CD14-positive monocyte (primary cell): ENCODE measurements around the gene TLCD2. TPM values are rescaled to one million over a fixed set of nuclear protein-coding genes. Genes with fewer than 3 reads are reported as not detected.
A peak's percentile ranks its signal among the peaks of the same experiment; 100 is the strongest.

Source experiments
- DNase-seq, 3 donors: peaks; one replicate each; pipeline ENCODE4 v3.0.0-alpha.2; 2011 to 2022
- H2AFZ ChIP-seq: 2 replicates; pipeline ENCODE4 v1.6.0; 2012; ENCODE audit warnings: mild to moderate bottlenecking, low read depth, low read length, inconsistent platforms; ENCODE audit not compliant: insufficient read depth, poor library complexity, severe bottlenecking
- H3K27ac ChIP-seq, 2 donors: 1 replicate in 1 of 2; 2 replicates in 1 of 2; pipeline ENCODE4 v1.5.1; 2012 to 2013; ENCODE audit warnings: low read length in 2 of 2, control low read depth in 1 of 2, inconsistent platforms in 1 of 2, low read depth in 1 of 2, mild to moderate bottlenecking in 1 of 2
- H3K27me3 ChIP-seq, 2 donors: one replicate each; pipeline versions ENCODE4 v1.6.0 to v1.6.1; 2011 to 2013; ENCODE audit warnings: low read length in 2 of 2; ENCODE audit not compliant: control insufficient read depth in 2 of 2, insufficient read depth in 2 of 2
- H3K36me3 ChIP-seq, 2 donors: replicated peaks in 1 of 2; 1 replicate in 1 of 2; 2 replicates in 1 of 2; pipeline versions ENCODE4 v1.5.1 to v1.6.1; 2012 to 2013; ENCODE audit warnings: low read length in 2 of 2, control low read depth in 1 of 2, inconsistent platforms in 1 of 2, mild to moderate bottlenecking in 1 of 2; ENCODE audit not compliant: insufficient read depth in 2 of 2, control insufficient read depth in 1 of 2
- H3K4me1 ChIP-seq, 2 donors: 1 replicate in 1 of 2; 2 replicates in 1 of 2; pipeline versions ENCODE4 v1.5.1 to v1.6.1; 2012 to 2013; ENCODE audit warnings: low read length in 2 of 2, control low read depth in 1 of 2, inconsistent platforms in 1 of 2, mild to moderate bottlenecking in 1 of 2, moderate library complexity in 1 of 2; ENCODE audit not compliant: insufficient read depth in 2 of 2, control insufficient read depth in 1 of 2
- H3K4me2 ChIP-seq: replicated peaks from 2 replicates; pipeline ENCODE3; 2012; ENCODE audit warnings: low read length, moderate library complexity, mild to moderate bottlenecking; ENCODE audit not compliant: poor library complexity, severe bottlenecking; ENCODE audit errors: extremely low read depth
- H3K4me3 ChIP-seq, 3 experiments: fragments of 200-600 bp in 1 of 3; sonication (generic) in 1 of 3; replicated peaks in 1 of 3; 1 replicate in 2 of 3; 2 replicates in 1 of 3; pipeline ENCODE4 v1.5.1; 2011 to 2013; ENCODE audit warnings: low read length in 3 of 3, mild to moderate bottlenecking in 3 of 3, control low read depth in 2 of 3, low read depth in 2 of 3, inconsistent platforms in 1 of 3, moderate library complexity in 1 of 3
- H3K79me2 ChIP-seq: 2 replicates; pipeline ENCODE4 v1.6.0; 2012; ENCODE audit warnings: mild to moderate bottlenecking, control low read depth, inconsistent platforms, low read length, moderate library complexity; ENCODE audit not compliant: insufficient read depth
- H3K9ac ChIP-seq: 2 replicates; pipeline ENCODE4 v1.6.0; 2017; ENCODE audit warnings: low read length, mild to moderate bottlenecking; ENCODE audit not compliant: insufficient read depth, poor library complexity, severe bottlenecking
- H3K9me3 ChIP-seq, 2 donors: replicated peaks in 1 of 2; 1 replicate in 1 of 2; 2 replicates in 1 of 2; pipeline versions ENCODE4 v1.5.1 to v1.6.1; 2012 to 2013; ENCODE audit warnings: low read length in 2 of 2, control low read depth in 1 of 2; ENCODE audit not compliant: control insufficient read depth in 1 of 2, insufficient read depth in 1 of 2
- H4K20me1 ChIP-seq: 2 replicates; pipeline ENCODE4 v1.6.0; 2012; ENCODE audit warnings: mild to moderate bottlenecking, low read length, control low read depth, moderate library complexity; ENCODE audit not compliant: insufficient read depth
- H3K27ac Mint-ChIP-seq, 7 donors: one replicate each; pipeline ENCODE4 v1.8.0; 2020; ENCODE audit warnings: mild to moderate bottlenecking in 7 of 7, mixed read lengths in 7 of 7, moderate library complexity in 6 of 7, inconsistent platforms in 2 of 7
- H3K27me3 Mint-ChIP-seq, 3 donors: one replicate each; pipeline ENCODE4 v1.8.0; 2021 to 2022; ENCODE audit warnings: low read depth in 3 of 3, mild to moderate bottlenecking in 3 of 3, mixed read lengths in 3 of 3, moderate library complexity in 3 of 3, inconsistent platforms in 1 of 3
- H3K36me3 Mint-ChIP-seq, 2 donors: one replicate each; pipeline ENCODE4 v1.8.0; 2020; ENCODE audit warnings: mixed read lengths in 2 of 2, inconsistent platforms in 1 of 2, mild to moderate bottlenecking in 1 of 2
- H3K4me1 Mint-ChIP-seq: one replicate; pipeline ENCODE4 v1.8.0; 2020; ENCODE audit warnings: mild to moderate bottlenecking, mixed read lengths
- H3K4me3 Mint-ChIP-seq, 2 donors: one replicate each; pipeline ENCODE4 v1.8.0; 2020; ENCODE audit warnings: mild to moderate bottlenecking in 2 of 2, mixed read lengths in 2 of 2, moderate library complexity in 1 of 2
- H3K9me3 Mint-ChIP-seq, 7 donors: one replicate each; pipeline ENCODE4 v1.8.0; 2020 to 2022; ENCODE audit warnings: mixed read lengths in 7 of 7, mild to moderate bottlenecking in 6 of 7, moderate library complexity in 6 of 7, inconsistent platforms in 2 of 7
- WGBS: methylation state at CpG from one replicate; pipeline ENCODE4 v1.1.5; 2013; ENCODE audit warnings: missing lambda C conversion rate; ENCODE audit not compliant: insufficient coverage; 5-methylcytosine and 5-hydroxymethylcytosine counted together
- intact Hi-C, 2 donors: fragments of 100-400 bp; cut with micrococcal nuclease; formaldehyde crosslinking; loops; one replicate each; pipeline versions ENCODE4 v1.15.0 to v1.15.1; 2023
- polyA plus RNA-seq, 3 donors: library from polyadenylated mRNA; depleted of rRNA in 1 of 3; unstranded in 2 of 3; stranded (reverse) in 1 of 3; fragments of 300-500 nt in 2 of 3; fragments of >200 nt in 1 of 3; fragmentation: Illumina TruSeq in 2 of 3; gene quantifications; 1 replicate in 2 of 3; 2 replicates in 1 of 3; pipeline ENCODE4 v1.2.3, GENCODE V29; 2012 to 2021
- TF ChIP-seq, protein P1 (sequence below): fragments of 200-600 bp; IDR thresholded peaks from one replicate; pipeline ENCODE4 v1.8.0; 2022; ENCODE audit warnings: antibody characterized with exemption, mild to moderate bottlenecking

The TLCD2 gene
- polyA plus RNA-seq, 3 donors: 0.03 TPM; not detected in 2

DNA sequence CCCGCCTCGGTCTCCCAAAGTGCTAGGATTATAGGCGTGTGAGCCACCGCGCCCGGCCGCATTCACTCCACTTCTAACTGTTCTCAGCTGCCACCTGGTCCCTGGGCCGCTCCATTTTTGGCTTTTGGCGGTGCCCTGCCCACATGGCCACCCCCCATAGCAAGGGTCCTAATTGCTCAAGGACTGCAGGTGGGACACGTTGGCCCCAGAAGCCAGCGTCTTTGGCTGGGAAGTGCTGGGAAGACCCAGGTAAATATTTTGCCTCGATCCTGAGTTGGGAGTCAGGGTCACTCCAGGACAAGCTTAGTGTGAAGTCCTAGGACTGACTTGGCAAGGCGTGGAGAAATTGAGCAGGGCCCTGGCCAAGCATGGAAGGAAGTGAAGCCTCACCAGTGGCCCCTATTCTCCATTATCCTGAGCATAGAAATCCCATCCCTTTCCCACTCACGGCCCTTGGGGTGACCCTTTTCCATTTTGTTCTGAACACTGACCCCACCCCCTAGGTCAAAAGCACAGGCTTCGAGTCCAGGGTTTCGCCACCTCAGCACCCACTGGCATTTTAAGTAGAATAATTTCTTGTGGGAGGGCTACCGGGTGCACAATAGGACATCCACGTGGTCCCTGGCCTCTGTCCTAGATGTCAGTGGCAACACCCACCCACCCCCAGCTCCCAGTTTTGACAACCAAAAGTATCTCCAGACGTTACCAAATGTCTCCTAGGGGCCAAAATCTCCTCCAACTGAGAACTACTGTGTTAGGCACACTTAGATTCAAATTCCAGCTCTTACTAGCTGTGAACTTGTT is 8.4 kb upstream of the TLCD2 start:
- H3K79me2 ChIP-seq: peaks cover 27% of the 10 kb centered on the region
- no peak overlapping the region for H3K4me3 ChIP-seq
- H3K4me3 Mint-ChIP-seq: peak overlapping the region; percentile 4 to 92
- peak overlapping the region; percentile 98 to 99 (median 99) for H3K27ac Mint-ChIP-seq
- peaks cover 2 to 5% of the 10 kb centered on the region in 2 donors for H3K36me3 ChIP-seq
- no peak overlapping the region for H3K9ac ChIP-seq
- H3K27me3 Mint-ChIP-seq: peaks cover 0 to 9% (median 2%) of the 10 kb centered on the region in 3 donors
- peaks cover 45 to 50% of the 10 kb centered on the region in 2 donors for H3K4me1 ChIP-seq
- peaks cover 10 to 12% of the 10 kb centered on the region in 2 donors for H3K36me3 Mint-ChIP-seq
- WGBS: 92% methylated on average over 12 of the region's 19 CpGs
- peak in 1 of 3 donors; percentile 7 for DNase-seq
- H3K27me3 ChIP-seq: no peaks in the 10 kb centered on the region
- no peak overlapping the region for H2AFZ ChIP-seq
- TF ChIP-seq, protein P1, sequence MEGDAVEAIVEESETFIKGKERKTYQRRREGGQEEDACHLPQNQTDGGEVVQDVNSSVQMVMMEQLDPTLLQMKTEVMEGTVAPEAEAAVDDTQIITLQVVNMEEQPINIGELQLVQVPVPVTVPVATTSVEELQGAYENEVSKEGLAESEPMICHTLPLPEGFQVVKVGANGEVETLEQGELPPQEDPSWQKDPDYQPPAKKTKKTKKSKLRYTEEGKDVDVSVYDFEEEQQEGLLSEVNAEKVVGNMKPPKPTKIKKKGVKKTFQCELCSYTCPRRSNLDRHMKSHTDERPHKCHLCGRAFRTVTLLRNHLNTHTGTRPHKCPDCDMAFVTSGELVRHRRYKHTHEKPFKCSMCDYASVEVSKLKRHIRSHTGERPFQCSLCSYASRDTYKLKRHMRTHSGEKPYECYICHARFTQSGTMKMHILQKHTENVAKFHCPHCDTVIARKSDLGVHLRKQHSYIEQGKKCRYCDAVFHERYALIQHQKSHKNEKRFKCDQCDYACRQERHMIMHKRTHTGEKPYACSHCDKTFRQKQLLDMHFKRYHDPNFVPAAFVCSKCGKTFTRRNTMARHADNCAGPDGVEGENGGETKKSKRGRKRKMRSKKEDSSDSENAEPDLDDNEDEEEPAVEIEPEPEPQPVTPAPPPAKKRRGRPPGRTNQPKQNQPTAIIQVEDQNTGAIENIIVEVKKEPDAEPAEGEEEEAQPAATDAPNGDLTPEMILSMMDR: no peak
- intact Hi-C loops: loop anchor here (5.0 to 10.0 kb wide), 6 partner anchors 36 to 674 kb away; partner anchors contain the start of genes DPH1 (in 1 of the 2), PRPF8 (in 1 of the 2), RILP (in 1 of the 2) and RPA1 (in 1 of the 2)
- peak overlapping the region; percentile 97 to 98 for H3K27ac ChIP-seq
- H3K4me2 ChIP-seq: no peak overlapping the region
- no peaks in the 10 kb centered on the region for H3K9me3 ChIP-seq
- peaks cover 0 to 3% (median 0%) of the 10 kb centered on the region in 7 donors for H3K9me3 Mint-ChIP-seq
- H3K4me1 Mint-ChIP-seq: peaks cover 42% of the 10 kb centered on the region
- H4K20me1 ChIP-seq: peaks cover 25% of the 10 kb centered on the region

DNA sequence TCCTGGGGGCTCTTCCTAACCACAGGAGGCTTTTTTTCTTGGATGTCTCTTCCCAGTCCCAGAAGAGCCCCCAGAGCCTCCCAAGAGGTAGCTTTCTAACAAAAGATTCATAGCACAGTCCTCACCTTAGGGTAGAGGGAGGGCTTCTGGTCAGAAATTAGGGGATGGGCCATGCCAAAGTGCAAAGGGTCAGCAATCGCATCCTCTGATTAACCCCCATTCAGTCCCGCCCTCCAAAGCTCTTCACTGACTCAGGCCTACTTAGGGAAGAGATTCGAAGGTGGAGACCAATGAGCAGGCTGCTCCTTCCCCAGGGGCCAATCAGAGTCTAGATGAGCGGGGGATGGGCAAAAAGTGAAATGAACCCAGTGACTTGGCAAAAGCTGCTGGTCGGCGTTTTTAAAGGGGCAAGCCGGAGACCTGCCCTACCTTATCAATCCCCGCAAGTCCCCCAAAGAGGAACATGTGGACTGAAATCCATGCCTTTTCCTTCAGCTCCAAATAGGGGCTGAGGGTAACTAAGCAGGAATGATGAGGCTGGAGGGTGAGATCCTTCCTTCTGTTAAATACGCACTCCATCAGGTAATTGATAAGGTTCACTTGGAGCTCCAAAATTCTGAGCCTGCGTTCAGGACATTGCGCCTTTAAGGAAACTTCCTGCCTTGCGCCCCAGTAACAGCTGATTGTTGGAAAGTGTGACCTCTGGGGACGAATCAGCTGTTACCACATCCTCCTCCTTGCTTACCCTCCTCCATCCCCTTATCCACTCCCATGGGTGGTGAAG is 6.9 kb upstream of the TLCD2 start:
- H3K4me2 ChIP-seq: peak overlapping the region; percentile 100

More for the DNA sequence above, 6.9 kb upstream of the TLCD2 start:
- peak overlapping the region; percentile 50 to 96 (median 74) for H3K4me3 ChIP-seq
- H3K9me3 ChIP-seq: no peaks in the 10 kb centered on the region
- H3K9ac ChIP-seq: peak overlapping the region; percentile 77
- peaks cover 0 to 3% (median 0%) of the 10 kb centered on the region in 7 donors for H3K9me3 Mint-ChIP-seq
- H3K4me3 Mint-ChIP-seq: peak overlapping the region; percentile 92 to 93
- H3K4me1 ChIP-seq: peaks cover 34 to 41% of the 10 kb centered on the region in 2 donors
- peaks cover 2 to 15% (median 5%) of the 10 kb centered on the region in 3 donors for H3K27me3 Mint-ChIP-seq
- peaks cover 17 to 20% of the 10 kb centered on the region in 2 donors for H3K36me3 ChIP-seq
- H3K4me1 Mint-ChIP-seq: peaks cover 38% of the 10 kb centered on the region
- WGBS: 0% methylated on average over 2 of the region's 13 CpGs
- intact Hi-C loops: loop anchor here (2.0 to 10.0 kb wide), 8 partner anchors 32 to 675 kb away; partner anchors contain the start of genes PRPF8 (in 2 of the 2), DPH1 (in 1 of the 2), RILP (in 1 of the 2) and RPA1 (in 1 of the 2)
- peak; percentile 95 to 97 (median 95) for DNase-seq
- peak overlapping the region; percentile 87 for H2AFZ ChIP-seq
- H3K27ac ChIP-seq: peak overlapping the region; percentile 97 to 98
- H3K79me2 ChIP-seq: peaks cover 37% of the 10 kb centered on the region
- H3K27me3 ChIP-seq: no peaks in the 10 kb centered on the region
- TF ChIP-seq, protein P1: no peak
- peaks cover 39% of the 10 kb centered on the region for H4K20me1 ChIP-seq
- H3K27ac Mint-ChIP-seq: peak overlapping the region; percentile 98 to 99 (median 99)
- H3K36me3 Mint-ChIP-seq: peaks cover 24 to 27% of the 10 kb centered on the region in 2 donors
